ENCODE measurements around the gene NCOA7. TPM values are rescaled to one million over a fixed set of nuclear protein-coding genes. Genes with fewer than 3 reads are reported as not detected.
"Not testable (repeated sequence)": the region's sequence is repeated elsewhere in the genome, so short reads cannot be mapped to it uniquely, and the experiment has no call there.

NCOA7 gene
- total RNA-seq, 1 donor from 2014 or later, result 27.3 TPM

DNA sequence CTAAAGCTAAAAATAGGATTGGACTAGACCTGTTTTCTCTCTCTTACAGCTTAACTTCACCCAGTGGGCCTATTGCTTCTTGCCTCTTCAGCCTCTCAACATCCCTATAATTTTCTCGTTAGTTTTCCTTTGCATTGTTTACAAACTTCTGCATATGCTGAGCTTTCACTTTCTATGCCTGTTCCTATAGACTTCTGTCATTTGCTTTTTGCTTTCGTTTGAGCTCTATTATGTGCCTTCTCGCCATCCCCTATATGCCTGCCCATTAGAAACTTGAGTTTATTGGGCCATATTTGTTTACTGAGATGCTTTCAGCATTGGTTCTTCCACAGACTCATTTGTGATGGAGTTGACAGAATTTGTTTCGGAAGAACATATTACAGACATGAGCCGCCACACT, 40.9 kb downstream of the NCOA7 start:
- no peak for DNase-seq (ENCODE audit: low spot score in 2 of 2)
- FAIRE-seq, result no peak

DNA sequence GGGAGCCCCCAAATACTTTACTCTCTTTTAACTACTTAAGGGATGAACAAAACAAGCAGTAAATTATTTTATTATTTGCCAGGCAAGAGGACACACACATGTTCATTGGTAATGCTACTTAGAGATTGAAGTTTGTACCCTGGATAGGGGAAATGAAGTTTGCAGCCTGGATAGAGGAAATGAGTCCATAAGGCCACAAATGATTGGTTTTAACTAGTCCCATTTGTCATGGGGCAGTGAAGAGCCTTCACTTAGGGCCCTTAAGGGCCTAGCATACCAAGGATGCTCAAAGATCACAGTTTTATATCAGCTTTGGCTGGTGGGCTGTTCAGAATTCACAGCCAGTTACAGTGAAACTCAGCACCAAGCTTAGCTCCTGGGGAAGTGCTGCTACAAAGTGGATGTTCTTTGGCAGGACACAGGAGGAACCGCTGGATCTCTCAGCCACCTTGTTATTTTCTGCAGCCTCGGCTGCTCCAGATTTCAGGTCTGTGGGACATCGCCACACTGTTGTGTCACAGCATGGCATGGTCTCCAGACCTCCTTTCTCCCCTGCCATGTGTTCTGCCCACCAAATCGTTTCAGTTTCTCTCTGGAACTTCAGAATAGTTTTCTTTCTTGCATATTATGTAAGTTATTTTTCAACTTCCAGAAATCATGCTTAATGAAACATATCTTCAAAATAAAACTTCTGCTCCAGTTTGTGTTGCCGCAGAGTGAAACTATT, 41.8 kb downstream of the NCOA7 start:
- FAIRE-seq, result no peak
- no peak for DNase-seq (ENCODE audit: low spot score in 2 of 2)

DNA sequence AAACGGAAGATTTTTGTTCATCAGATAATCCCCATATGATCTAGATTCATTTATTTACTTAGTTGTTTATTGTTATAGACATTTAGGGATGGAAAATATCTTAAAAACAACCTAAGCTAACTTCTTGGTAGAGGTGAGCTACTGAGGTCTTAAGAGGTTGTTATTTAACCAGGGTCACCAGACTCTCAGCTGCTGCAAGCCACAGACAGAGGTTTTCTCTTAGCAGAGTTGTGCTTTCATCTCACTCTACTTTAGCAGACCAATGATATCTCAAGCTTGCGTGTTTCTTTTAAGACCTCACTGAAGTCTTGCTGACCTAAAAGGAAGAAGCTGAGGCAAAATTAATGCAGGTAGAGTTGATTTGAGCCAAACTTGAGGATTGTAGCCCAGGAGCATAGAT, 43.6 kb downstream of the NCOA7 start:
- DNase-seq (ENCODE audit: low spot score in 2 of 2), result no peak
- no peak for FAIRE-seq

DNA sequence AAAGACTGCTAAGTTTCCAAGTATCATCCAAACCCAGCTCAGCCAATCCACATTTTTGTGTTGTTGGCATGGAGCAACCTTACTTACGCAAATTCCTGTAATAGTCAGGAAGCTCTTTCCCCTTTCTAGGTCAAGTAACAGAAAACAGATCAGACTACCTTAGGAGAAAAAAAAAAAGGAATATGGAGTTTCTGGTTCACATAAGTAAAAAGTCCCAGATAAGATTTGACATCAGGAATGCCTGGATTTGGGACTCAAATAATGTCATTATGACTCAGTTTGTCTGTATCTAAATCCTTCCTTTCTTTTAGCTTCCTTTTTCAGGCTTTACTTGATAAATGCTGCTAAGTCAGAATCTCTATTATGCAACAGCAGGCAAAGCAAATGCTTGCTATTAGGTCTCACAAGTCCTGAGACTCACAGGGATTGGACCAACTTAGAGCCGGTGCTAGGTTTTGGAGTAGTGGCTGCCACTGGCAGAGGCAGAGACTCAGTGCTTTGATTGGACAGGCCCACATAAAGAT, 44.5 kb downstream of the NCOA7 start:
- DNase-seq (ENCODE audit: low spot score in 2 of 2) (no peak), FAIRE-seq (no peak)

DNA sequence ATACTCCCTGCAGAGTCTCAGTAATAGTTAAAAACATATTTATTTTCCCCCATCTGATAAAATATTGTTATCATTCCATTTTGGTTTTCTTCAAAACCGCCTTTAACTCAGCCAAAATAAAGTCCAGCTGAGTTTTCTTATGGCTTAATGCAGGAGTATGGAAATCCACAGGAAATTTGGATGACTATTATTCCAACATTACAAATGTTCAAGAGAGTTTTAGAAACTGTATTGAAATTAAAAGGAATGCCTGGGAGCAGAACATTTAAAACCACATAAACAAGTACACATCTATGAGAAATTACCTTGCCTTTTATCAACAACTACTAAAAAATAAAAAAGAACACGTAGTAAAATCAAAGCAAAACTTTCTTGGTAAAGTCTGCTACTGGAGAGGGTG, 45.7 kb downstream of the NCOA7 start:
- FAIRE-seq (no peak), DNase-seq (ENCODE audit: low spot score in 2 of 2) (no peak)

DNA sequence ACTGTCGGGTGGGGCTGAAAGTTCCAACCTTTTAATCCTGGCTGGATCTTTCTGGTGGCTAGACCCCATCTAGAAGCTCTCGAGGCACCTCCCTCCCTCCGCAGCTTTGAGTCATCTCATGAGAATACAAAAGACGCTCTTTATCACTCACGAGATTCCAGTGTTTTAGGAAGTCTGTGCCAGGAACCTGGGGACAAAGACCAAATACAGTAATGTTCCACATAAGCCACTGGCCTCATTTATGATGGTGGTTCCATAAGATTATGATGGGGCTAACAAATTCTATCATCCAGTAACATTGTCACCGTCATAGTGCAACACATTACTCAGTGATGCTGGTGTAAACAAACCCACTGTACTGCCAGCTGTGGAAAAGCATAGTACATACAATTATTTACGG, 48.7 kb downstream of the NCOA7 start:
- no peak for FAIRE-seq

DNA sequence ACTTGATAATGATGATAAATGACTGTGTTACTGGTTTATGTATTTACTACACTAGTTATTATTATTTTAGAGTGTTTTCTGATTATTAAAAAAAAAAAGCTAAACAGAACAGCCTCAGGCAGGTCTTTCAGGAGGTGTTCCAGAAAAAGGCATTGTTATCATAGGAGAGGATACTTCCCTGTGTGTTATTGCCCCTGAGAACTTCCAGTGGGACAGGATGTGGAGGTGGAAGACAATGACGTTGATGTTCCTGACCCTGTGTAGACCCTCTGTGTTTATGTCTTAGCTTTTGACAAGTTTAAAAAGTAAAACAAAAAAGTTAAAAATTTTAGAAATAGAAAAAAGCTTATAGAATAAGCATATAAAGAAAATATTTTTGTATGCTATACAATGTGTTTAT, 49.1 kb downstream of the NCOA7 start:
- DNase-seq (ENCODE audit: low spot score in 2 of 2) (no peak), FAIRE-seq (no peak)

More for the DNA sequence above, 48.7 kb downstream of the NCOA7 start:
- no peak for DNase-seq (ENCODE audit: low spot score in 2 of 2)

DNA sequence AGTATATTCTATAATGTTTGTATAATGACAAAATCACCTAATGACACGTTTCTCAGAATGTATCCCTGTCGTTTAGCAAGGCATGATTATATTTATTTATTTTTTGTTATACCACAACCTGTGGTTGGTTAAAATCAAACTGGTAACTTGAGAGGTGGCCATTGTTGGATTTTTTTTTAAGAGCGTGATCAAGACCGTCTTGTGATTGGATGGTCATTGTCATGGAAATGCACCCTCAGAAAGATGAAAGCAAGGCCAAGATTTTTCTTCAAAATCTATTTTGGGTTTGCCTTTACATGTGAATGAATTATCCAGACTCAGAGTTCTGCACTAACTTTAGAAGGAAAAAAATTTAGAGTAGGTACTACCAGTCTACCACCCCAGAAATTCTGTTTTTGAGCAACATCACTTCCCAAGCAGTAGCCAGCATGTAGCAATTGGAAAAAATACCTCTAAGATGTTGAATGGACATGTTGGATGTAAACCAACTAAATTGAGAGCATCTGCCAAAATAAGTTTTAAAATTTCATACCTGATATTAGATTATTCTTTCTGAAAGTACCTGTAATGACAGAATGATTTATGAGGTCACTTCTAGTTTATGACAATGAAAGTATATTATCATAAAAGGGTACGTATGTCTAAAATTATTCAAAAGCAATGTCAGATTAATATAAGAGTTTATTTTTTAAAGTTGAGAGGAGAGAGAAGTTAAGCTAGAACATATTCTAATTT, 50.8 kb downstream of the NCOA7 start:
- DNase-seq (ENCODE audit: low spot score in 2 of 2) (no peak), FAIRE-seq (peak; percentile 66)

DNA sequence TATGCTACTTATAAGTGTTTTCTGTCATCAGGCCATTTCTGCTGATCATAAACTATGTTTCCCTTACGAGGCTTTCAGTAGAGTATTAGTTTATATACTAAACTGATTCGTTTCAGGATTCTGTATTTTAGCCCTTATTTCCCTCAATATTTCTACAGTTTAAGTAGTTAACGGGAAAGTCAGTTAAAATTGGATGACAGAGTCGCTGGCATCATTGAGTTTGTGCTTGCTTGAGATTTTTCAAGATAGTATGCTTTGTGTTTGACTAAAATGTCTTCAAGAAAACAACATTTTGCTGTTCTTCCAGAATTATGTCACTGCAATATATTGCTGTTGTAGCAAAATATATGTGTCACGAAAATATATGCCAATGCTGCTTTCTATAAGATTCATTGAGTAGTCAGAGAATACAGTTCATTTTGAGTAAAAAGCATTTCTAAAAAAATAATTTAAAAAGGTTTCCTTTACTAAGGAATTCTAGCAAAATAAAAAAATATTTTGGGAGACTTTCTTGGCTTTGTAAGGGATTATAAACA, 51.4 kb downstream of the NCOA7 start:
- FAIRE-seq (no peak), DNase-seq (ENCODE audit: low spot score in 2 of 2) (no peak)

DNA sequence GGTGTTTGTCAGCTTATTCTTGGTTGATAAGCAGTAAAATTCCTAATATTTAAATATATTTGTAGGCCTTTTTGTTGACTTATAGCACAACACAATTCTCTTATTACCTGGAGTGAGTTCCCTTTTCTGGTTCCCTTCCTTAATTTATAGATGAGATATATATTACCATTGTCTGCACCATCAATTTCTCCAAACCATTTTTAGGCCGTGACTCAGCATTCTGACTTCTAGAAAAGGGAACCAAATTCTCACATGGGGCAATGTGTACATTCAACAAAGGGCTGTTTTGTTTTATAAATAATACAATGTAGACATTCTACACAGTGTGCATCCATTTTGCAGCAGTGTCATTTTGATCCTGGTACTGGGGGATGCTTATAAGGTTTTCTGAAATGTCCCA, 52.8 kb downstream of the NCOA7 start:
- FAIRE-seq (no peak), DNase-seq (ENCODE audit: low spot score in 2 of 2) (no peak)

DNA sequence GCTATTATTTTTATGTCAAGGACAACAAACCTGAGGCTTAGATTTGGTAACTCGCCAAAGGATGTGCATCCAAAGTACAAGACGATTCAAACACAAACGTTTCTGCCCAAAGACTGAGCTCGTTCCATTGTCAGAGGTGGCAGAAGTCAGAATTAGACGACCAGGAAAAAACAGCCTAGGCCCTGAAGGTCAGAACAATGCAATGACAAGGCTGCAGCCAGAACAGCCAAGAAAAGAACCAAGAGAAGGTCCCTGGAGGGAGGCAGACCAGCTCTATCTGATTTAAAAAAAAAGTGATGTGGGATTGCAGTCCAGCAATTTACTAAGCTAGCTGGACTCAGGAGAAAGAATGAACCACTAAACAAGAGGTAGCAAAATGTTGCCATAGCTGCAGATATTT, 54.2 kb downstream of the NCOA7 start:
- no peak for FAIRE-seq
- no peak for DNase-seq (ENCODE audit: low spot score in 2 of 2)

DNA sequence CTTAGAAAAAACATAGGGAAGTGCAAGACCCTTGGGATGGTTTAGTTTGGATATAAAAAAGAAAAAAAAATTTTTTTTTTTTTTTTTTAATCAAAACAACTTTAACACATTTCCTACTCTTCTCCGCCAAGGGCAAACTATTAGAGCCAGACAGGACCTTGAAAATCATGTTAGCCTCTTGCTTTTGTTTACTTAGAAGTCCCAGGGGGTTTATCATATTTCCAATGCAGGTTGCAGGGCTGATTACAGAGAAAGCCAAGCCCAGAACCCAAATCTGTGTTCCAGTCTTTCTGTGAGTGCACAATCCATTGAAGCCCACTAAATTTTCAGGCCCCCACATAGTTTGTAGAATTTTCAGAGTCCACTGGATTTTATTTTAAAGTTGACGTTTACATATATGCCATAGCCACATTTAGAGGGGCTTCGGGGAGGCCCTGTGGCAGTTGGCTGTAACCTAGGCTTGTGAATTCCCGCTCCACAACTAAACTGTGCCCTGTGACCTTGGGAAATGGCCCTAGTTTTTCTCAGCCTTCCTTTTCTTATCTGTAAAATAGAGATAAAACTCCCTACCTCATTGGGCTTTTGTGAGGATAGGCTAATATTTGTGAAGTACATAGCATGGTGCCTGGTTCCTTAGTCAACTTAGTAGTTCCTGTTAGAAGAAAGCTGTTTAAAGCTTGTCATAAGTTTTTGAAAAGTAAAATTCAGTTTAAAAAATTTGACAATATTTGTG, 55.7 kb downstream of the NCOA7 start:
- FAIRE-seq (no peak), DNase-seq (ENCODE audit: low spot score in 2 of 2) (no peak)

DNA sequence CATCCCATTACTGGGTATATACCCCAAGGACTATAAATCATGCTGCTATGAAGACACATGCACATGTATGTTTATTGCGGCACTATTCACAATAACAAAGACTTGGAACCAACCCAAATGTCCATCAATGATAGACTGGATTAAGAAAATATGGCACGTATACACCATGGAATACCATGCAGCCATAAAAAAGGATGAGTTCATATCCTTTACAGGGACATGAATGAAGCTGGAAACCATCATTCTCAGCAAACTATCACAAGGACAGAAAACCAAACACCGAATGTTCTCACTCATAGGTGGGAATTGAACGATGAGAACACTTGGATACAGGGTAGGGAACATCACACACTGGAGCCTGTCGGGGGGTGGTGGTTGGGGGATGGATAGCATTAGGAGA, 57.5 kb downstream of the NCOA7 start:
- not testable (repeated sequence) for FAIRE-seq; DNase-seq (ENCODE audit: low spot score in 2 of 2)

DNA sequence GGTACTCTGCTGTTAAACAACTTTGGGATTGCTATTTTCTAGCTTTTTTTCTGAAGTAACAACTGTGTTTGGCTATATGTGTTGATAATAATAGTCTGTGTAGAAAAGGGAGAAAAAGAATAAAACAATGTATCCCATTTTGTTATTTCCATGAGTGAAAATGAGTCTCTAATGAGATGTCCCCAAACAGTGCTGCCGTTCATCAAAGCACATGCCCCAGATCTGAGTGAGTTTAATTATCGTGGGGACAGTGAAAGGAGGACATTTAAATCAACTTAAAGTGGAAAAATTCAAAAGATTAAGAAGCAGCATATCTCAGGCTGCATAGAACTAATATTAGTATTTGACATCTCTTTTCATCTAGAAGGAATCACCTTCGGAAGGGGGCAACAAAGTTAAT, 59.6 kb downstream of the NCOA7 start:
- DNase-seq (ENCODE audit: low spot score in 2 of 2), result no peak
- FAIRE-seq, result peak; percentile 69

DNA sequence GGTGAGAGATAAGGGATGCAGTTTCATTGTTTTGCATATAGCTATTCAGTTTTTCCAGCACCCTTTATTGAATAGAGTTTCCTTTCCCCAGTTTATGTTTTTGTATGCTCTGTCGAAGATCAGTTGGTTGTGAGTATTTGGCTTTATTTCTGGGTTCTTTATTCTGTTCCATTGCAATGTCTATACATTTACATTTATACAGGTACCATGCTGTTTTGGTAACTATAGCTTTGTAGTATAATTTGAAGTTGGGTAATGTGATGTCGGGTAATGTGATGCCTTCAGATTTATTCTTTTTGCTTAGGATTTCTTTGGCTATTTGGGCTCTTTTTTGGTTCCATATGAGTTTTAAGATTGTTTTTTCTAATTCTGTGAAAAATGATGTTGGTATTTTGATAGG, 61.8 kb downstream of the NCOA7 start:
- DNase-seq (ENCODE audit: low spot score in 2 of 2), result no peak
- FAIRE-seq, result no peak

DNA sequence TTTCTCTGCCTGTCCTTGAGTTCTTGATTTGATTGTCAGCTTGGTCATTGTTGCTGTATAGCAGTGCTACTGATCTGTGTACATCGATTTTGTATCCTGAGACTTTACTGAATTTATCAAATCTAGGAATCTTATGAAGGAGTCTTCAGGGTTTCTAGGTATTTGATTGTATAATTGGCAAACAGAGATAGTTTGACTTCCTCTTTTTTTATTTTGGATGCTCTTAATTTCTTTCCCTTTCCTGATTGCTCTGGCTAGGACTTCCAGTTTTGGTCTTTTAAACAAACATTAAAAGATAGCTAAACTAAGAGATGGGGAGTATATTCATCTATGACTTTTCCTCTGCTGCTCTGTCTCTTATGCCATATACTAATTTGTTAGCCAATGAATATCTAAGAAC, 62.4 kb downstream of the NCOA7 start:
- DNase-seq (ENCODE audit: low spot score in 2 of 2), result no peak
- FAIRE-seq, result no peak

DNA sequence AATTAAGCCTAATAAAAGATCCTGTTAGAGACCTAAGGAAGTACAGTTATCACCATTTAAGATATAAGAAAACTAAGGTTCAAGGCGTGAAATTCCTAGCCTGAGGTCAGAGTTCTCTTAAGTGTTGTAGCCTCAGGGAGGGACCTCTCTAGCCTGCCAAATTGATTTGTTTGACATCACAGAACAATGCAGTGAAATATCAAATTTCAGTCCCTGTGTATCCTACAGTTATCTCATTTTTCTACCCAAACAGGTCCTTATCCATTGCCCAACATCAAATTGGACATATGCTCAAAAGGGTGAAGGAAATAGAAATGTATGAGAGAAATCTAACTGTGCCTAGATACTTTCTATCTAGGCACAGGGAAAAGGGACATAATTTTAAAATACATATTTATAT, 63.0 kb downstream of the NCOA7 start:
- FAIRE-seq, result no peak
- DNase-seq (ENCODE audit: low spot score in 2 of 2), result no peak

DNA sequence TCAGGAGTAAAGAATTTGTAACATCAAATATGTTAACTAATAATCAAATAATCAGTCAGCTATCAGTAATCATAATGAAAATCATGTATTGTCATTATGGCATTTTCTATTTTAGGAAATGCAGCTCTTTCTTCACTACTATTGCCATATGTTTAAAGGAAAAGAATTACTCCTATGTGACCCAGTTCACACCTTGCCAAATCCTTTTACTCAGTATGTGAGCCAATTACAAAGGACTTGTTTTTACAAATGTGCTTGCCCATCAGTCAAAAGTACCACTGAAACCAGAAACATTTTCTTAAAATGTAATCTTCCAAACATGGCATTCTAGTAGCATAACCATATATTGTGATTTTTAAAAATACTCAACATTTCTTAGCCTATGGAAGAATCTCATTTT, 63.6 kb downstream of the NCOA7 start:
- DNase-seq (ENCODE audit: low spot score in 2 of 2) (no peak), FAIRE-seq (no peak)

DNA sequence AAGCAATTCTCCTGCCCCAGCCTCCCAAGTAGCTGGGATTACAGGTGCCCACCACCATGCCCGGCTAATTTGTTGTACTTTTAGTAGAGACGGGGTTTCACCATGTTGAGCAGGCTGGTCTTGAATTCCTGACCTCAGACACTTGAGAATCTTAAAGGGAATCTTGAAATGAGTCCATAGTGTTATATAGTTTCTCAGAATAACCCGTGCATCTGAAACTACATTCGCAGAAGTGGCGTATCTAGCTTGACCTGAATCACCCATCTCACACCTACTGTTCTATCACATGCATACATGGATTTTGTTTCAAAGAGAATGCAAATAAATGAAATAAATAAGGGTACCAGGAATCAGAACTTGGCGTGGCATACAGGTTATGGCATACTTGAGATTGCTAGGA, 65.0 kb downstream of the NCOA7 start:
- DNase-seq (ENCODE audit: low spot score in 2 of 2) (no peak), FAIRE-seq (no peak)

DNA sequence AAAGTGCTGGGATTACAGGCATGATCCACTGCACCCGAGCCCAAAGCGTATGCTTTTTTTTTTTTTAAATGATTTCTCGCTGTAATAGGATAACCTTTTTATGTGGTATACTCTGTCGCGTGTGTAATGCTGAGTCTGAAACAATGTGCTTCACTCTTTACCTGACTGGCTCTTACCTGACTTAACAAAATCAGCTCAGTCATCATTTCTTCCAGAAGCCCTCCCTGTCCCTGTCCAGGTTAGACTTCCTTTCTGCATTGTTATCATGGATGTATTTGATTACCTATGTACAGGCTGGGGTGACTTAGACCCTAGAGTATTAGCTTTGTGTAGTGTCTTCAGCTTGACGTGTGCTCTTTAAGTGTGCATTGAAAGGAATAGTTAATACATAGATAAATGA, 67.1 kb downstream of the NCOA7 start:
- FAIRE-seq (no peak), DNase-seq (ENCODE audit: low spot score in 2 of 2) (no peak)
